IMR-90 (cell line): Measurements from ENCODE around the gene ADGRG4. TPM values are rescaled to one million over a fixed set of nuclear protein-coding genes. Genes with fewer than 3 reads are reported as not detected.

Experiments used
- ATAC-seq: fragments of 200-7000 bp; cut with Tn5 transposase; 2 replicates; pipeline ENCODE4 v1.9.1; 2020; ENCODE audit warnings: low read depth, mild to moderate bottlenecking, moderate library complexity
- BruUV-seq: library from RNA; stranded (reverse); fragments of 400-500 nt; replicated peaks from 2 replicates; lab custom pipeline; 2021; lab: Mats Ljungman, UMichigan
- CTCF ChIA-PET: fragments of 300-600 bp; formaldehyde crosslinking; extraction: SDS; loops from one replicate; lab custom pipeline; 2021; ENCODE audit warnings: antibody characterized with exemption; lab: Yijun Ruan, JAX
- POLR2A ChIA-PET: fragments of 300-600 bp; sonication (Branson Sonifier 250); formaldehyde crosslinking; loops from one replicate; lab custom pipeline; 2022; ENCODE audit warnings: antibody characterized with exemption; ENCODE audit not compliant: unreplicated experiment; lab: Charles Lee
- DNase-seq: peaks from one replicate; pipeline ENCODE4 v3.0.0; 2013
- H2AFZ ChIP-seq: replicated peaks from 2 replicates; pipeline ENCODE3; 2013; ENCODE audit warnings: low read length, mild to moderate bottlenecking; ENCODE audit not compliant: poor library complexity
- H2AK5ac ChIP-seq: 2 replicates; pipeline ENCODE4 v1.6.1; 2013; ENCODE audit warnings: low read depth, low read length, inconsistent platforms
- H2AK9ac ChIP-seq: replicated peaks from 2 replicates; pipeline ENCODE3; 2013; ENCODE audit warnings: mild to moderate bottlenecking, low read depth, low read length, moderate library complexity; ENCODE audit not compliant: poor library complexity
- H2BK120ac ChIP-seq: 2 replicates; pipeline ENCODE4 v1.6.1; 2013; ENCODE audit warnings: low read depth, low read length, inconsistent platforms
- H2BK15ac ChIP-seq: 3 replicates; pipeline ENCODE4 v1.6.1; 2013; ENCODE audit warnings: low read depth, low read length, inconsistent platforms
- H2BK20ac ChIP-seq: 2 replicates; pipeline ENCODE4 v1.6.1; 2013; ENCODE audit warnings: low read depth, mild to moderate bottlenecking, inconsistent platforms, low read length, moderate library complexity
- H2BK5ac ChIP-seq: 2 replicates; pipeline ENCODE4 v1.6.1; 2013; ENCODE audit warnings: mild to moderate bottlenecking, low read depth, low read length, inconsistent platforms; ENCODE audit not compliant: poor library complexity, severe bottlenecking
- H3K14ac ChIP-seq: replicated peaks from 2 replicates; pipeline ENCODE4 v1.6.1; 2013; ENCODE audit warnings: low read depth, low read length, inconsistent platforms
- H3K18ac ChIP-seq: 2 replicates; pipeline ENCODE4 v1.6.1; 2013; ENCODE audit warnings: low read depth, low read length, control low read depth
- H3K23ac ChIP-seq: 2 replicates; pipeline ENCODE4 v1.6.1; 2013; ENCODE audit warnings: low read depth, low read length, inconsistent platforms
- H3K27ac ChIP-seq: 2 replicates; pipeline ENCODE4 v1.5.1; 2013; ENCODE audit warnings: mild to moderate bottlenecking, control low read depth, low read length; ENCODE audit not compliant: insufficient read depth
- H3K27me3 ChIP-seq: 2 replicates; pipeline ENCODE4 v1.6.1; 2013; ENCODE audit warnings: low read length; ENCODE audit not compliant: control insufficient read depth, insufficient read depth
- H3K36me3 ChIP-seq: 2 replicates; pipeline ENCODE4 v1.6.1; 2013; ENCODE audit warnings: low read length, mixed read lengths; ENCODE audit not compliant: control insufficient read depth, insufficient read depth
- H3K4ac ChIP-seq: 2 replicates; pipeline ENCODE4 v1.6.1; 2013; ENCODE audit warnings: low read depth, low read length, inconsistent platforms
- H3K4me1 ChIP-seq: 2 replicates; pipeline ENCODE4 v1.6.1; 2013; ENCODE audit warnings: low read length, mixed read lengths; ENCODE audit not compliant: control insufficient read depth, insufficient read depth
- H3K4me2 ChIP-seq: 2 replicates; pipeline ENCODE4 v1.6.1; 2013; ENCODE audit warnings: low read depth, mild to moderate bottlenecking, control low read depth, low read length, moderate library complexity
- H3K4me3 ChIP-seq: 2 replicates; pipeline ENCODE4 v1.5.1; 2013; ENCODE audit warnings: low read depth, mild to moderate bottlenecking, control low read depth, low read length, moderate library complexity; ENCODE audit not compliant: insufficient read depth
- H3K56ac ChIP-seq: 2 replicates; pipeline ENCODE4 v1.6.1; 2013; ENCODE audit warnings: low read length, inconsistent platforms; ENCODE audit not compliant: insufficient read depth; ENCODE audit errors: extremely low read depth
- H3K79me1 ChIP-seq, 2 experiments: 2 replicates each; pipeline ENCODE4 v1.6.1; 2013; ENCODE audit warnings: low read length in 2 of 2, inconsistent platforms in 1 of 2, low read depth in 1 of 2
- H3K9ac ChIP-seq: 2 replicates; pipeline ENCODE4 v1.6.1; 2013; ENCODE audit warnings: low read depth, low read length, control low read depth
- H3K9me1 ChIP-seq: 2 replicates; pipeline ENCODE4 v1.6.1; 2013; ENCODE audit warnings: low read length, inconsistent platforms; ENCODE audit not compliant: insufficient read depth
- H3K9me3 ChIP-seq: 2 replicates; pipeline ENCODE4 v1.6.1; 2013; ENCODE audit warnings: low read length; ENCODE audit not compliant: control insufficient read depth, insufficient read depth
- H4K20me1 ChIP-seq: 2 replicates; pipeline ENCODE4 v1.6.1; 2013; ENCODE audit warnings: low read length, inconsistent platforms; ENCODE audit not compliant: insufficient read depth
- H4K5ac ChIP-seq: 2 replicates; pipeline ENCODE4 v1.6.1; 2013; ENCODE audit warnings: mild to moderate bottlenecking, low read depth, low read length, control low read depth
- H4K8ac ChIP-seq, 2 experiments: 2 replicates each; pipeline ENCODE4 v1.6.1; 2013; ENCODE audit warnings: low read depth in 2 of 2, low read length in 2 of 2, control low read depth in 1 of 2, inconsistent platforms in 1 of 2
- H4K91ac ChIP-seq: 2 replicates; pipeline ENCODE4 v1.6.1; 2013; ENCODE audit warnings: low read depth, low read length, inconsistent platforms; ENCODE audit not compliant: insufficient read depth
- BHLHE40 ChIP-seq: fragments of 150-350 bp; IDR thresholded peaks from 2 replicates; pipeline ENCODE4 v1.6.1; 2016; ENCODE audit warnings: mild to moderate bottlenecking, low read depth, low read length
- CEBPB ChIP-seq: IDR thresholded peaks from 2 replicates; pipeline ENCODE4 v1.6.1; 2012; ENCODE audit warnings: low read depth, low read length, improper control_type of control experiment
- CHD1 ChIP-seq: IDR thresholded peaks from 2 replicates; pipeline ENCODE4 v1.6.1; 2012; ENCODE audit warnings: low read depth, low read length, improper control_type of control experiment
- CTCF ChIP-seq: conservative IDR thresholded peaks from 2 replicates; pipeline ENCODE4 v1.5.1; 2012; ENCODE audit warnings: mild to moderate bottlenecking, low read depth, low read length, improper control_type of control experiment
- ELK1 ChIP-seq: fragments of 150-350 bp; IDR thresholded peaks from 2 replicates; pipeline ENCODE4 v1.6.1; 2016; ENCODE audit warnings: low read depth, mild to moderate bottlenecking, low read length, moderate library complexity, borderline replicate concordance
- FOS ChIP-seq: fragments of 150-350 bp; IDR thresholded peaks from 2 replicates; pipeline ENCODE4 v1.6.1; 2016; ENCODE audit warnings: low read depth, low read length
- MAFK ChIP-seq: IDR thresholded peaks from 2 replicates; pipeline ENCODE4 v1.6.1; 2012; ENCODE audit warnings: low read depth, low read length, improper control_type of control experiment
- MAZ ChIP-seq: IDR thresholded peaks from 2 replicates; pipeline ENCODE4 v1.6.1; 2012; ENCODE audit warnings: low read depth, mild to moderate bottlenecking, low read length, improper control_type of control experiment, moderate library complexity, borderline replicate concordance
- MXI1 ChIP-seq: IDR thresholded peaks from 2 replicates; pipeline ENCODE4 v1.6.1; 2012; ENCODE audit warnings: low read depth, mild to moderate bottlenecking, low read length, moderate library complexity, borderline replicate concordance
- NFE2L2 ChIP-seq: fragments of 150-350 bp; IDR thresholded peaks from 2 replicates; pipeline ENCODE4 v1.6.1; 2016; ENCODE audit warnings: low read depth, mild to moderate bottlenecking, low read length
- POLR2A ChIP-seq: IDR thresholded peaks from 2 replicates; pipeline ENCODE4 v1.6.1; 2012; ENCODE audit warnings: mild to moderate bottlenecking, low read depth, low read length
- RAD21 ChIP-seq: IDR thresholded peaks from 2 replicates; pipeline ENCODE4 v1.6.1; 2012; ENCODE audit warnings: low read length, improper control_type of control experiment
- RCOR1 ChIP-seq: IDR thresholded peaks from 2 replicates; pipeline ENCODE4 v1.6.1; 2012; ENCODE audit warnings: mild to moderate bottlenecking, low read length, improper control_type of control experiment; ENCODE audit not compliant: insufficient replicate concordance
- RFX5 ChIP-seq: IDR thresholded peaks from 2 replicates; pipeline ENCODE4 v1.8.0; 2012; ENCODE audit warnings: low read depth, mild to moderate bottlenecking, low read length, moderate library complexity
- SMC3 ChIP-seq: fragments of 150-350 bp; IDR thresholded peaks from 2 replicates; pipeline ENCODE4 v1.6.1; 2016; ENCODE audit warnings: low read depth, mild to moderate bottlenecking, antibody characterized with exemption, low read length, moderate library complexity
- USF2 ChIP-seq: fragments of 150-350 bp; IDR thresholded peaks from 2 replicates; pipeline ENCODE4 v1.6.1; 2017; ENCODE audit warnings: mild to moderate bottlenecking, antibody characterized with exemption, low read length, low read depth
- WGBS, 2 experiments: methylation state at CpG; one replicate each; pipeline versions ENCODE4 v1.1.5 to v1.1.7; 2013; ENCODE audit warnings: missing lambda C conversion rate in 2 of 2; ENCODE audit not compliant: insufficient read length in 1 of 2; ENCODE audit errors: extremely low coverage in 2 of 2; 5-methylcytosine and 5-hydroxymethylcytosine counted together
- dilution Hi-C: fragments of 300-500 bp; cut with HindIII; formaldehyde crosslinking; loops from one replicate; pipeline ENCODE4 v1.14.3; 2018; ENCODE audit warnings: low sequenced_read_pairs; ENCODE audit not compliant: unreplicated experiment
- in situ Hi-C: fragments of 300-500 bp; cut with MboI; formaldehyde crosslinking; loops from 3 replicates; pipeline ENCODE4 v1.14.3; 2019; ENCODE audit warnings: low sequenced_read_pairs, inconsistent platforms, mixed read lengths
- intact Hi-C: fragments of 100-400 bp; cut with micrococcal nuclease; formaldehyde crosslinking; loops from 2 replicates; pipeline ENCODE4 v1.10.0; 2022
- polyA plus RNA-seq, 3 experiments: library from polyadenylated mRNA; depleted of rRNA; stranded (reverse); fragments of >200 nt; gene quantifications; 2 replicates each; pipeline ENCODE4 v1.2.3, GENCODE V29; 2012; ENCODE audit warnings: low replicate concordance in 1 of 3
- total RNA-seq: library from RNA; depleted of rRNA; stranded (reverse); fragments of >200 nt; gene quantifications from 2 replicates; pipeline ENCODE4 v1.2.3, GENCODE V29; 2012

Gene ADGRG4
- total and polyA plus RNA-seq, 2 of the 4 experiments (the other 2 are of a cell fraction), result under 0.01 TPM; not detected in 1

GRCh38 chrX:136446208-136446607 lies 145.4 kb downstream of the ADGRG4 start:
- Histone ChIP-seq H3K56ac (no peak overlapping the region), H3K14ac (no peak overlapping the region), H3K79me1 (no peaks in the 10 kb centered on the region), H2AK5ac (no peak overlapping the region), H2BK15ac (no peak overlapping the region), H3K4me3 (no peak overlapping the region), H3K27ac (no peak overlapping the region), H3K9ac (no peak overlapping the region), H2AK9ac (no peak overlapping the region), H3K36me3 (no peaks in the 10 kb centered on the region), H3K9me1 (no peaks in the 10 kb centered on the region), H4K20me1 (no peaks in the 10 kb centered on the region), H4K5ac (no peak overlapping the region), H2BK5ac (no peak overlapping the region), H2AFZ (no peak overlapping the region), H3K27me3 (no peaks in the 10 kb centered on the region), H4K91ac (no peak overlapping the region), H2BK120ac (no peak overlapping the region), H3K9me3 (no peaks in the 10 kb centered on the region), H2BK20ac (no peak overlapping the region), H3K23ac (no peak overlapping the region), H3K18ac (no peak overlapping the region), H3K4ac (no peak overlapping the region), H3K4me1 (no peaks in the 10 kb centered on the region), H3K4me2 (no peak overlapping the region), H4K8ac (no peak overlapping the region)
- in situ Hi-C loops (no loop called here), dilution Hi-C loops (no loop called here), intact Hi-C loops (no loop called here)
- no peak for DNase-seq
- BruUV-seq, result no TSS peak
- ChIA-PET CTCF (no interaction called here), POLR2A (no interaction called here)
- no peak for ATAC-seq
- no CpG with 5 or more reads among the region's 6 CpGs for WGBS, 2 experiments
- TF ChIP-seq RFX5 (no peak), NFE2L2 (no peak), RAD21 (no peak), USF2 (no peak), CEBPB (no peak), FOS (no peak), CHD1 (no peak), MAZ (no peak), POLR2A (no peak), CTCF (no peak), ELK1 (no peak), BHLHE40 (no peak), SMC3 (no peak), RCOR1 (no peak), MAFK (no peak), MXI1 (no peak)
